Activated CD8-positive, alpha-beta T cell treated with anti-CD3 and anti-CD28 coated beads, Interleukin-2, amount 10 ng/mL, durations not matched to agents 7 days and 5 days (primary cell): ENCODE results near the gene ATP13A3. TPM values are rescaled to one million over a fixed set of nuclear protein-coding genes. Genes with fewer than 3 reads are reported as not detected.

ENCODE experiments used
- ATAC-seq: fragments of 150-1000 bp; cut with Tn5 transposase; one replicate; pipeline ENCODE4 v1.10.0; 2021; ENCODE audit warnings: moderate library complexity
- CTCF ChIA-PET: fragments of 350-600 bp; sonication (Branson Sonifier 250); formaldehyde crosslinking; loops from one replicate; lab custom pipeline; 2021; ENCODE audit warnings: antibody characterized with exemption; lab: Charles Lee
- POLR2A ChIA-PET: fragments of 350-600 bp; sonication (Branson Sonifier 250); formaldehyde crosslinking; loops from one replicate; lab custom pipeline; 2021; ENCODE audit warnings: antibody characterized with exemption; lab: Charles Lee
- DNase-seq: peaks from one replicate; pipeline ENCODE4 v3.0.0-alpha.2; 2020
- H3K27ac Mint-ChIP-seq: one replicate; pipeline ENCODE4 v1.8.0; 2021; ENCODE audit warnings: mild to moderate bottlenecking, mixed read lengths
- H3K27me3 Mint-ChIP-seq: one replicate; pipeline ENCODE4 v1.8.0; 2021; ENCODE audit warnings: low read depth, mixed read lengths
- H3K36me3 Mint-ChIP-seq: one replicate; pipeline ENCODE4 v1.8.0; 2021; ENCODE audit warnings: low read depth, mixed read lengths
- H3K4me1 Mint-ChIP-seq: one replicate; pipeline ENCODE4 v1.8.0; 2021; ENCODE audit warnings: low read depth, mixed read lengths
- H3K4me3 Mint-ChIP-seq: one replicate; pipeline ENCODE4 v1.8.0; 2021; ENCODE audit warnings: mild to moderate bottlenecking, mixed read lengths
- H3K9me3 Mint-ChIP-seq: one replicate; pipeline ENCODE4 v1.8.0; 2022; ENCODE audit warnings: mixed read lengths; ENCODE audit not compliant: insufficient read depth
- total RNA-seq, 2 experiments: library from RNA; stranded (reverse); gene quantifications; one replicate each; pipeline ENCODE4 v1.2.3, GENCODE V29; 2021

ATP13A3 gene
- total RNA-seq, 2 experiments from 2014 or later = 63.9 to 66.8 TPM

GRCh38 chr3:194399874-194400411 is 86.9 kb downstream of the ATP13A3 start:
- peaks cover 5% of the 10 kb centered on the region for H3K36me3 Mint-ChIP-seq
- ATAC-seq (no peak), DNase-seq (no peak)
- CTCF ChIA-PET = no interaction called here
- no peaks in the 10 kb centered on the region for H3K9me3 Mint-ChIP-seq
- POLR2A ChIA-PET = interaction anchor here (0.6 kb wide), 1 partner anchor 601 kb away, joined by 3 read pairs; no protein-coding TSS in a partner anchor
- H3K4me3 Mint-ChIP-seq = no peak overlapping the region
- peaks cover 50% of the 10 kb centered on the region for H3K4me1 Mint-ChIP-seq
- peaks cover 13% of the 10 kb centered on the region for H3K27me3 Mint-ChIP-seq
- H3K27ac Mint-ChIP-seq = no peak overlapping the region

- no peaks in the 10 kb centered on the region for H3K9me3 Mint-ChIP-seq
- peaks cover 50% of the 10 kb centered on the region for H3K4me1 Mint-ChIP-seq
- ChIA-PET CTCF (interaction anchor here (3.3 to 4.7 kb wide), 2 partner anchors 8 to 55 kb away, joined by 14 to 35 read pairs; no protein-coding TSS in a partner anchor), POLR2A (no interaction called here)
- DNase-seq = no peak
- peaks cover under 1% of the 10 kb centered on the region for H3K36me3 Mint-ChIP-seq
- H3K27me3 Mint-ChIP-seq = peaks cover 16% of the 10 kb centered on the region
- ATAC-seq = no peak
- peak within 1 kb of the TSS; percentile 75 for H3K4me3 Mint-ChIP-seq
- H3K27ac Mint-ChIP-seq = peak within 1 kb of the TSS; percentile 78
Observed at GRCh38 chr3:194399166-194399565, 87.6 kb downstream of the ATP13A3 start, which contains the start of gene GP5. Gene GP5 (minus strand): TSS chr3:194399266. CDS start chr3:194398282, 984 bp downstream.

- peak overlapping the region; percentile 78 for H3K27ac Mint-ChIP-seq
- H3K9me3 Mint-ChIP-seq = no peaks in the 10 kb centered on the region
- ChIA-PET POLR2A (interaction anchor here (0.7 to 1.4 kb wide), 2 partner anchors 65 to 90 kb away, joined by 3 read pairs; no protein-coding TSS in a partner anchor), CTCF (interaction anchor here (0.6 to 4.7 kb wide), 12 partner anchors 9 to 1783 kb away, joined by 3 to 35 read pairs (median 4); no protein-coding TSS in a partner anchor)
- no peaks in the 10 kb centered on the region for H3K36me3 Mint-ChIP-seq
- peaks cover 17% of the 10 kb centered on the region for H3K27me3 Mint-ChIP-seq
- peaks cover 50% of the 10 kb centered on the region for H3K4me1 Mint-ChIP-seq
- peak overlapping the region; percentile 75 for H3K4me3 Mint-ChIP-seq
- DNase-seq (peak; percentile 68), ATAC-seq (peak; percentile 52)
Observed at GRCh38 chr3:194397757-194398312, 89.0 kb downstream of the ATP13A3 start.

- DNase-seq = peak; percentile 53
- CTCF ChIA-PET = interaction anchor here (0.6 to 4.7 kb wide), 13 partner anchors 10 to 1784 kb away, joined by 3 to 35 read pairs (median 4); no protein-coding TSS in a partner anchor
- POLR2A ChIA-PET = interaction anchor here (0.7 to 1.4 kb wide), 2 partner anchors 64 to 90 kb away, joined by 3 read pairs; no protein-coding TSS in a partner anchor
- Mint-ChIP-seq H3K27me3 (peaks cover 20% of the 10 kb centered on the region), H3K9me3 (no peaks in the 10 kb centered on the region), H3K4me1 (peaks cover 50% of the 10 kb centered on the region), H3K36me3 (no peaks in the 10 kb centered on the region), H3K27ac (peak overlapping the region; percentile 78), H3K4me3 (peak overlapping the region; percentile 75)
- ATAC-seq = peak; percentile 60
Observed at GRCh38 chr3:194396859-194397756, 89.7 kb downstream of the ATP13A3 start.

- no peak for DNase-seq
- peak overlapping the region; percentile 54 for H3K27ac Mint-ChIP-seq
- peaks cover 20% of the 10 kb centered on the region for H3K27me3 Mint-ChIP-seq
- H3K9me3 Mint-ChIP-seq = no peaks in the 10 kb centered on the region
- peaks cover 50% of the 10 kb centered on the region for H3K4me1 Mint-ChIP-seq
- no peak for ATAC-seq
- peak overlapping the region; percentile 44 for H3K4me3 Mint-ChIP-seq
- ChIA-PET POLR2A (no interaction called here), CTCF (interaction anchor here (1.0 to 4.7 kb wide), 5 partner anchors 8 to 75 kb away, joined by 3 to 35 read pairs (median 10); no protein-coding TSS in a partner anchor)
- no peaks in the 10 kb centered on the region for H3K36me3 Mint-ChIP-seq
Observed at GRCh38 chr3:194396539-194396858, 90.3 kb downstream of the ATP13A3 start.

GRCh38 chr3:194395778-194396538 is 90.8 kb downstream of the ATP13A3 start:
- Mint-ChIP-seq H3K36me3 (peaks cover under 1% of the 10 kb centered on the region), H3K9me3 (no peaks in the 10 kb centered on the region), H3K27ac (peak overlapping the region; percentile 54), H3K27me3 (peaks cover 22% of the 10 kb centered on the region), H3K4me3 (peak overlapping the region; percentile 44), H3K4me1 (peaks cover 50% of the 10 kb centered on the region)
- DNase-seq (peak; percentile 72), ATAC-seq (peak; percentile 57)
- ChIA-PET CTCF (interaction anchor here (0.9 to 4.7 kb wide), 8 partner anchors 8 to 238 kb away, joined by 3 to 35 read pairs (median 7); partner anchors contain the start of gene TMEM44), POLR2A (interaction anchor here (0.6 to 0.7 kb wide), 2 partner anchors 262 to 336 kb away, joined by 3 read pairs; no protein-coding TSS in a partner anchor)

- POLR2A ChIA-PET = interaction anchor here (0.6 kb wide), 1 partner anchor 261 kb away, joined by 3 read pairs; no protein-coding TSS in a partner anchor
- CTCF ChIA-PET = interaction anchor here (0.9 to 4.7 kb wide), 8 partner anchors 9 to 239 kb away, joined by 3 to 35 read pairs (median 4); partner anchors contain the start of gene TMEM44
- peaks cover 27% of the 10 kb centered on the region for H3K27me3 Mint-ChIP-seq
- ATAC-seq (no peak), DNase-seq (no peak)
- H3K4me3 Mint-ChIP-seq = no peak overlapping the region
- peaks cover 49% of the 10 kb centered on the region for H3K4me1 Mint-ChIP-seq
- peaks cover 3% of the 10 kb centered on the region for H3K36me3 Mint-ChIP-seq
- H3K9me3 Mint-ChIP-seq = peaks cover 4% of the 10 kb centered on the region
- no peak overlapping the region for H3K27ac Mint-ChIP-seq
Observed at GRCh38 chr3:194395212-194395611, 91.6 kb downstream of the ATP13A3 start.

GRCh38 chr3:194392576-194392975 is 94.2 kb downstream of the ATP13A3 start:
- ChIA-PET CTCF (interaction anchor here (0.9 kb wide), 1 partner anchor 49 kb away, joined by 4 read pairs; no protein-coding TSS in a partner anchor), POLR2A (no interaction called here)
- no peak for DNase-seq
- no peak overlapping the region for H3K4me3 Mint-ChIP-seq
- peaks cover 23% of the 10 kb centered on the region for H3K27me3 Mint-ChIP-seq
- ATAC-seq = no peak
- peaks cover 5% of the 10 kb centered on the region for H3K9me3 Mint-ChIP-seq
- H3K4me1 Mint-ChIP-seq = peaks cover 23% of the 10 kb centered on the region
- no peak overlapping the region for H3K27ac Mint-ChIP-seq
- H3K36me3 Mint-ChIP-seq = peaks cover 3% of the 10 kb centered on the region

GRCh38 chr3:194390835-194391234 is 96.0 kb downstream of the ATP13A3 start:
- H3K36me3 Mint-ChIP-seq = peaks cover 3% of the 10 kb centered on the region
- H3K9me3 Mint-ChIP-seq = peaks cover 5% of the 10 kb centered on the region
- ATAC-seq = no peak
- CTCF ChIA-PET = interaction anchor here (1.4 kb wide), 1 partner anchor 47 kb away, joined by 9 read pairs; no protein-coding TSS in a partner anchor
- POLR2A ChIA-PET = no interaction called here
- no peak overlapping the region for H3K4me3 Mint-ChIP-seq
- no peak overlapping the region for H3K27ac Mint-ChIP-seq
- peaks cover 7% of the 10 kb centered on the region for H3K4me1 Mint-ChIP-seq
- peaks cover 23% of the 10 kb centered on the region for H3K27me3 Mint-ChIP-seq
- DNase-seq = no peak

- POLR2A ChIA-PET = no interaction called here
- peaks cover 3% of the 10 kb centered on the region for H3K36me3 Mint-ChIP-seq
- CTCF ChIA-PET = no interaction called here
- H3K27ac Mint-ChIP-seq = no peak overlapping the region
- peaks cover 16% of the 10 kb centered on the region for H3K27me3 Mint-ChIP-seq
- no peak for ATAC-seq
- no peak overlapping the region for H3K4me3 Mint-ChIP-seq
- no peak for DNase-seq
- H3K4me1 Mint-ChIP-seq = no peaks in the 10 kb centered on the region
- peaks cover 5% of the 10 kb centered on the region for H3K9me3 Mint-ChIP-seq
Observed at GRCh38 chr3:194389269-194389668, 97.5 kb downstream of the ATP13A3 start.
